Mammary epithelial cell (primary cell): ENCODE data around the gene CGN.

Experiments used
- EZH2 ChIP-seq: IDR thresholded peaks from 2 replicates; pipeline ENCODE4 v1.6.1; 2012; ENCODE audit warnings: low read length, inconsistent platforms, borderline replicate concordance
- TF ChIP-seq, protein P1 (sequence below), 2 donors: IDR thresholded peaks in 1 of 2; conservative IDR thresholded peaks in 1 of 2; 2 replicates each; pipeline ENCODE4 v1.5.1; 2011 to 2012; ENCODE audit warnings: inconsistent platforms in 2 of 2, low read length in 2 of 2, mild to moderate bottlenecking in 2 of 2, control low read depth in 1 of 2, low read depth in 1 of 2; ENCODE audit not compliant: insufficient read depth in 1 of 2; ENCODE audit errors: extremely low read depth in 1 of 2

DNA sequence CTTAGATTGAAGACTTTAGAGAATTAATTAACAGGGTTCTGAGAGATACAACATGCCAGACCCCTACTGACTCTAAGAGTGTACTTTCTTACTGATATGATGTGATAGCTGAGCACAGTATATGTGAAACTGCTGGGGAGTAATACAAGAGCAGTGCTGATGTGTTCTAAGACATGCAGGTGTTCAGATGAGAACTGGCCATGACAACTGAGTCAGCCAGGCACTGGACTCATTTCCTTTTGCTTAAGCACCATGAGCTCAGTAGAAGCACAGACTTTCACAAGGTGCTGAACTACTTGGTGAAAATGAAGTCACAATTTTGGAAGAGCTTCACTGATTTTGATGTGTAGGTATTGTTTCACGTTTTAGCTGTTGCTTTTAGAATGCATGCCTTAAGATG, 36.0 kb upstream of the CGN start:
- TF ChIP-seq, protein P1, sequence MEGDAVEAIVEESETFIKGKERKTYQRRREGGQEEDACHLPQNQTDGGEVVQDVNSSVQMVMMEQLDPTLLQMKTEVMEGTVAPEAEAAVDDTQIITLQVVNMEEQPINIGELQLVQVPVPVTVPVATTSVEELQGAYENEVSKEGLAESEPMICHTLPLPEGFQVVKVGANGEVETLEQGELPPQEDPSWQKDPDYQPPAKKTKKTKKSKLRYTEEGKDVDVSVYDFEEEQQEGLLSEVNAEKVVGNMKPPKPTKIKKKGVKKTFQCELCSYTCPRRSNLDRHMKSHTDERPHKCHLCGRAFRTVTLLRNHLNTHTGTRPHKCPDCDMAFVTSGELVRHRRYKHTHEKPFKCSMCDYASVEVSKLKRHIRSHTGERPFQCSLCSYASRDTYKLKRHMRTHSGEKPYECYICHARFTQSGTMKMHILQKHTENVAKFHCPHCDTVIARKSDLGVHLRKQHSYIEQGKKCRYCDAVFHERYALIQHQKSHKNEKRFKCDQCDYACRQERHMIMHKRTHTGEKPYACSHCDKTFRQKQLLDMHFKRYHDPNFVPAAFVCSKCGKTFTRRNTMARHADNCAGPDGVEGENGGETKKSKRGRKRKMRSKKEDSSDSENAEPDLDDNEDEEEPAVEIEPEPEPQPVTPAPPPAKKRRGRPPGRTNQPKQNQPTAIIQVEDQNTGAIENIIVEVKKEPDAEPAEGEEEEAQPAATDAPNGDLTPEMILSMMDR (conservative IDR thresholded peaks at IDR 0.05 in 1 of 2, IDR thresholded peaks at IDR 0.05 in 1 of 2; ENCODE audit: extremely low read depth in 1 of 2, insufficient read depth in 1 of 2, low read depth in 1 of 2, low read length in 2 of 2): no peak
- TF ChIP-seq EZH2: no peak
